ENCODE measurements around the gene JPH2.

GRCh38 chr20:44131704-44132103, 55.3 kb downstream of the JPH2 start:
- TF ChIP-seq CTCF (IDR thresholded peaks at IDR 0.05) (no peak), POLR2A (IDR thresholded peaks at IDR 0.05) (no peak)
